AML-193 (cell line): Measurements from ENCODE around the gene MAN2A2.
"Not testable (repeated sequence)": the region's sequence is repeated elsewhere in the genome, so short reads cannot be mapped to it uniquely, and the experiment has no call there.

ENCODE experiments used
- DNase-seq, 2 experiments: peaks; one replicate each; lab custom pipeline; 2025; lab: John Stamatoyannopoulos, UW

Gene MAN2A2

GRCh38 chr15:90903733-90904536, 833 bp downstream of the MAN2A2 start:
- peak; percentile 26 to 33 for DNase-seq

- no peak for DNase-seq
These were observed 1.6 kb downstream of the MAN2A2 start for GRCh38 chr15:90904746-90905145.

- no peak for DNase-seq
These were observed 2.4 kb downstream of the MAN2A2 start for GRCh38 chr15:90905306-90906180.

GRCh38 chr15:90906181-90906849, 3.2 kb downstream of the MAN2A2 start:
- DNase-seq = no peak

- no peak for DNase-seq
These were observed 4.1 kb downstream of the MAN2A2 start for GRCh38 chr15:90907051-90907660.

- no peak for DNase-seq
These were observed 4.9 kb downstream of the MAN2A2 start for GRCh38 chr15:90907838-90908507.

GRCh38 chr15:90909449-90909848, 6.3 kb downstream of the MAN2A2 start:
- not testable (repeated sequence) for DNase-seq

- DNase-seq = no peak
These were observed 6.9 kb downstream of the MAN2A2 start for GRCh38 chr15:90909976-90910375.

- no peak for DNase-seq
These were observed 7.6 kb downstream of the MAN2A2 start for GRCh38 chr15:90910441-90911301.

- DNase-seq = no peak
These were observed 8.2 kb downstream of the MAN2A2 start for GRCh38 chr15:90911302-90911623.

- DNase-seq = no peak
These were observed 9.0 kb downstream of the MAN2A2 start for GRCh38 chr15:90911906-90912769.

- no peak for DNase-seq
These were observed 9.6 kb downstream of the MAN2A2 start for GRCh38 chr15:90912770-90913075.

GRCh38 chr15:90913398-90913944, 10.4 kb downstream of the MAN2A2 start:
- DNase-seq = no peak

- no peak for DNase-seq
These were observed 11.4 kb downstream of the MAN2A2 start for GRCh38 chr15:90914305-90915080.

- DNase-seq = no peak
These were observed 12.2 kb downstream of the MAN2A2 start for GRCh38 chr15:90915216-90915807.

- DNase-seq = peak; percentile 29 to 30
These were observed 12.8 kb downstream of the MAN2A2 start for GRCh38 chr15:90915808-90916440.

GRCh38 chr15:90916461-90916860, 13.4 kb downstream of the MAN2A2 start:
- DNase-seq = no peak

- DNase-seq = no peak
These were observed 14.5 kb downstream of the MAN2A2 start for GRCh38 chr15:90917569-90917968.
